Panc1 (cell line): ENCODE data around the gene CHST14. TPM values are rescaled to one million over a fixed set of nuclear protein-coding genes. Genes with fewer than 3 reads are reported as not detected.

Source experiments
- ATAC-seq: fragments of 200-7000 bp; cut with Tn5 transposase; 2 replicates; pipeline ENCODE4 v1.9.1; 2020; ENCODE audit warnings: mild to moderate bottlenecking, moderate library complexity
- BruUV-seq: library from RNA; stranded (reverse); fragments of 400-500 nt; replicated peaks from 2 replicates; lab custom pipeline; 2021; lab: Mats Ljungman, UMichigan
- CTCF ChIA-PET: fragments of 300-600 bp; sonication (Branson Sonifier 250); formaldehyde crosslinking; loops from one replicate; lab custom pipeline; 2022; ENCODE audit warnings: antibody characterized with exemption; lab: Charles Lee
- POLR2A ChIA-PET: fragments of 300-600 bp; sonication (Branson Sonifier 250); formaldehyde crosslinking; loops from one replicate; lab custom pipeline; 2022; ENCODE audit warnings: antibody characterized with exemption; lab: Charles Lee
- DNase-seq: peaks from one replicate; pipeline ENCODE4 v3.0.0-alpha.2; 2010; ENCODE audit warnings: low read depth, low spot score
- H3K27ac ChIP-seq: 2 replicates; pipeline ENCODE4 v1.5.1; 2011; ENCODE audit warnings: mild to moderate bottlenecking, low read length, inconsistent platforms
- H3K27me3 ChIP-seq: fragments of 200-500 bp; sonication (Bioruptor generic); 2 replicates; pipeline ENCODE4 v1.6.0; 2014; ENCODE audit warnings: low read length, inconsistent platforms; ENCODE audit not compliant: control insufficient read depth, insufficient read depth
- H3K36me3 ChIP-seq: fragments of 200-500 bp; sonication (Bioruptor generic); 2 replicates; pipeline ENCODE4 v1.5.1; 2014; ENCODE audit warnings: inconsistent platforms, mild to moderate bottlenecking, low read length, moderate library complexity; ENCODE audit not compliant: control insufficient read depth, insufficient read depth
- H3K4me1 ChIP-seq: 2 replicates; pipeline ENCODE4 v1.5.1; 2011; ENCODE audit warnings: inconsistent platforms, mild to moderate bottlenecking, low read length, moderate library complexity; ENCODE audit not compliant: control insufficient read depth, insufficient read depth
- H3K4me3 ChIP-seq, 2 experiments: 2 replicates each; pipeline ENCODE4 v1.5.1; 2011 to 2012; ENCODE audit warnings: low read depth in 2 of 2, low read length in 2 of 2, mild to moderate bottlenecking in 2 of 2, inconsistent platforms in 1 of 2, moderate library complexity in 1 of 2
- H3K9me3 ChIP-seq: fragments of 200-500 bp; sonication (Bioruptor generic); 2 replicates; pipeline ENCODE4 v1.5.1; 2014; ENCODE audit warnings: low read depth, mild to moderate bottlenecking, inconsistent platforms, low read length, moderate library complexity; ENCODE audit not compliant: control insufficient read depth, insufficient read depth
- CTCF ChIP-seq: fragments of 450-650 bp; IDR thresholded peaks from 2 replicates; pipeline ENCODE4 v1.5.1; 2017; ENCODE audit warnings: mild to moderate bottlenecking
- POLR2AphosphoS5 ChIP-seq: IDR thresholded peaks from 2 replicates; pipeline ENCODE4 v1.6.1; 2012; ENCODE audit warnings: mild to moderate bottlenecking, low read depth, low read length, moderate library complexity
- SIN3A ChIP-seq: IDR thresholded peaks from 2 replicates; pipeline ENCODE4 v1.6.1; 2012; ENCODE audit warnings: low read depth, mild to moderate bottlenecking, low read length, moderate library complexity, borderline replicate concordance; ENCODE audit not compliant: insufficient read depth
- TCF7L2 ChIP-seq: IDR thresholded peaks from 2 replicates; pipeline ENCODE4 v1.6.1; 2011; ENCODE audit warnings: mild to moderate bottlenecking, low read depth, low read length, inconsistent platforms
- in situ Hi-C: cut with HindIII; loops from 2 replicates; pipeline ENCODE4 v1.10.0; 2016; ENCODE audit warnings: low sequenced_read_pairs, low pct_unique_long_range_greater_than_20kb
- intact Hi-C: fragments of 100-400 bp; cut with micrococcal nuclease; formaldehyde crosslinking; loops from one replicate; pipeline ENCODE4 v1.10.0; 2022; ENCODE audit not compliant: unreplicated experiment
- total RNA-seq: library from RNA; stranded (reverse); gene quantifications from one replicate; pipeline ENCODE4 v1.2.1, GENCODE V29; 2021; ENCODE audit not compliant: unreplicated experiment
- TF ChIP-seq, protein P1 (sequence below), 2 experiments: IDR thresholded peaks; 2 replicates each; pipeline ENCODE4 v1.6.1; 2011 to 2012; ENCODE audit warnings: low read depth in 2 of 2, control low read depth in 1 of 2, low read length in 1 of 2, mild to moderate bottlenecking in 1 of 2, moderate library complexity in 1 of 2; ENCODE audit not compliant: insufficient read depth in 1 of 2

The CHST14 gene
- total RNA-seq, 1 experiment from 2014 or later, result 42.4 TPM

GRCh38 chr15:40437752-40438687, 32.8 kb upstream of the CHST14 start:
- in situ Hi-C loops (no loop called here), intact Hi-C loops (no loop called here)
- Histone ChIP-seq H3K9me3 (no peaks in the 10 kb centered on the region), H3K27me3 (no peaks in the 10 kb centered on the region), H3K36me3 (no peaks in the 10 kb centered on the region; the same call in 1 of the 2 replicates), H3K4me1 (peaks cover 44% of the 10 kb centered on the region), H3K27ac (peak overlapping the region; percentile 91), H3K4me3 (peak overlapping the region in 1 of 2 experiments; percentile 60; a peak in 2 of 4 replicates)
- ChIA-PET POLR2A (interaction anchor here (0.6 kb wide), 1 partner anchor 11 kb away, joined by 11 read pairs; no protein-coding TSS in a partner anchor), CTCF (no interaction called here)
- TF ChIP-seq SIN3A (no peak), TCF7L2 (no peak), POLR2AphosphoS5 (no peak), CTCF (no peak)
- TF ChIP-seq, protein P1, sequence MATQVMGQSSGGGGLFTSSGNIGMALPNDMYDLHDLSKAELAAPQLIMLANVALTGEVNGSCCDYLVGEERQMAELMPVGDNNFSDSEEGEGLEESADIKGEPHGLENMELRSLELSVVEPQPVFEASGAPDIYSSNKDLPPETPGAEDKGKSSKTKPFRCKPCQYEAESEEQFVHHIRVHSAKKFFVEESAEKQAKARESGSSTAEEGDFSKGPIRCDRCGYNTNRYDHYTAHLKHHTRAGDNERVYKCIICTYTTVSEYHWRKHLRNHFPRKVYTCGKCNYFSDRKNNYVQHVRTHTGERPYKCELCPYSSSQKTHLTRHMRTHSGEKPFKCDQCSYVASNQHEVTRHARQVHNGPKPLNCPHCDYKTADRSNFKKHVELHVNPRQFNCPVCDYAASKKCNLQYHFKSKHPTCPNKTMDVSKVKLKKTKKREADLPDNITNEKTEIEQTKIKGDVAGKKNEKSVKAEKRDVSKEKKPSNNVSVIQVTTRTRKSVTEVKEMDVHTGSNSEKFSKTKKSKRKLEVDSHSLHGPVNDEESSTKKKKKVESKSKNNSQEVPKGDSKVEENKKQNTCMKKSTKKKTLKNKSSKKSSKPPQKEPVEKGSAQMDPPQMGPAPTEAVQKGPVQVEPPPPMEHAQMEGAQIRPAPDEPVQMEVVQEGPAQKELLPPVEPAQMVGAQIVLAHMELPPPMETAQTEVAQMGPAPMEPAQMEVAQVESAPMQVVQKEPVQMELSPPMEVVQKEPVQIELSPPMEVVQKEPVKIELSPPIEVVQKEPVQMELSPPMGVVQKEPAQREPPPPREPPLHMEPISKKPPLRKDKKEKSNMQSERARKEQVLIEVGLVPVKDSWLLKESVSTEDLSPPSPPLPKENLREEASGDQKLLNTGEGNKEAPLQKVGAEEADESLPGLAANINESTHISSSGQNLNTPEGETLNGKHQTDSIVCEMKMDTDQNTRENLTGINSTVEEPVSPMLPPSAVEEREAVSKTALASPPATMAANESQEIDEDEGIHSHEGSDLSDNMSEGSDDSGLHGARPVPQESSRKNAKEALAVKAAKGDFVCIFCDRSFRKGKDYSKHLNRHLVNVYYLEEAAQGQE (IDR thresholded peaks at IDR 0.05; ENCODE audit: insufficient read depth in 1 of 2, low read depth in 2 of 2, low read length in 1 of 2), result no peak
- no peak for DNase-seq
- BruUV-seq, result no TSS peak
- no peak; the same call in 1 of the 2 replicates for ATAC-seq

DNA sequence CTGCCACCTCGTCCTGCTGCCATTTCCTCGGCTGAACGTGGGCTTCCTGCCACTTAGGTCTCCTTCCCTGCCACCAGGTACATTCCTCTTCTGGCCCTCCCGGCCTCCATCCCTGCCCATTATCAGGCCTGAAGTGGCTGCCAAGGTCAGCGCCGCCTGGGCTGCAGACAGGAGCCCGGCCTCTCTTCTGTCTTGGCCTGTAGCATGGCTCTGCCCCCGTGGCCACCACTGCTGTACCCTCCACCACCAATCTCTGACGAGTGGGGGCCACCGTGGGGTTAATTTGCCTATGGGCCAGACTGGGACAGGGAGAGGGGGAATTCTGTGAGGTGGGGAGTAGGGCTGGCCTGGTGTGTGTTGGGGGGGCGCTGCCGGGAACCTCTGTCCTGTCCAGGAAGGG, 32.1 kb upstream of the CHST14 start:
- in situ Hi-C loops, result no loop called here
- Histone ChIP-seq H3K9me3 (no peaks in the 10 kb centered on the region), H3K36me3 (no peaks in the 10 kb centered on the region; the same call in 1 of the 2 replicates), H3K27me3 (no peaks in the 10 kb centered on the region), H3K4me3 (peak overlapping the region in 1 of 2 experiments; percentile 80; a peak in 2 of 4 replicates), H3K27ac (peak overlapping the region; percentile 91), H3K4me1 (peaks cover 47% of the 10 kb centered on the region)
- ATAC-seq (no peak), DNase-seq (no peak)
- intact Hi-C loops, result no loop called here
- BruUV-seq, result TSS peak; percentile 57
- ChIA-PET CTCF (no interaction called here), POLR2A (interaction anchor here (0.6 kb wide), 1 partner anchor 11 kb away, joined by 11 read pairs; no protein-coding TSS in a partner anchor)
- no peak for TF ChIP-seq SIN3A
